DMS53 treated with DMSO at 0.1 percent for 48 hours (cell line): ENCODE measurements around the gene TCF15.

Source experiments
- DNase-seq: peaks from one replicate; lab custom pipeline; 2025; ENCODE audit not compliant: unreplicated experiment; lab: John Stamatoyannopoulos, UW

The TCF15 gene

DNA sequence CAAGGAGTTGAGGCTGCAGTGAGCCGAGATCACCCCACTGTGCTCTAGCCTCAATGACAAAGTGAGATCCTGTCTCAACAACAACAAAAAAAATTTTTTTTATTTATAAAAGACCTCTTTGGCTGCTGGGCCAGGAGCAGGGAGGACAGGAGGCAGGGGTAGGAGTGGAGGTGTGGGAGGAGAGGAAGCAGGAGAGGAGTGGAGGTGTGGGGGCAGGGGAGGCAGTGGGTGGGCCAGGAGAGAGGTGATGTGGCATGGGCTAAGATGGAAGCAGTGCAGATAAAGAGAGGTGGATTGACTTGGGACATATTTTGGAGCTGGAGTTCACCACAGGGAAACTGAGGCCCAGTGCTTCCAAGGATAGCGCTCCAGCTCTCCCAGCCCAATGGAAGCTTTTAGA lies 53.1 kb downstream of the TCF15 start:
- no peak for DNase-seq

DNA sequence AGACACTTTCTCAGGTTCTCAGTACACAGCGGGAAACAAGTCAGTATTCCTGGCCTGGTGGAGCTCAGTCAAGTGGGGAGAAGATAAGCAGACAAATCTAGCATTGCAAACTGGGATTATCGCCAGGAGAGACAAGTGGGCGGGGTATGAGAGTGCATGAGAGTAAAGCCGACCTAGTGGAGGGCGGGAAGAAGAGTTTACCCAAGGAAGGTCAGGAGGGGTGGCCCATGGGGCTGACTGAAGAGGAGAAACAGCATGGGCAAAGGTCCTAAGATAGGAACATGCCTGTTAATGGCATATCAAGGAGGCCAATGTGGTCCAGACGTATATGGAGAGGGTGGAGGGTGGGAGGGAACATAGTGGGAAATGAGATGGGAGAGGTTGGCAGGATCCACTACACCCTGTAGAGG lies 54.1 kb downstream of the TCF15 start:
- DNase-seq = peak; percentile 14
